PFSK-1 (cell line): ENCODE measurements around the gene FKBP1A.

Source experiments
- FOXP2 ChIP-seq: optimal IDR thresholded peaks from 2 replicates; pipeline ENCODE3; 2011; ENCODE audit warnings: borderline replicate concordance, control low read depth, inconsistent platforms; ENCODE audit not compliant: insufficient read depth; ENCODE audit errors: extremely low read length, extremely low read depth
- POLR2AphosphoS5 ChIP-seq: IDR thresholded peaks from 2 replicates; pipeline ENCODE4 v1.6.1; 2012; ENCODE audit warnings: low read depth, mild to moderate bottlenecking, control low read depth, low read length, moderate library complexity
- SIN3A ChIP-seq: IDR thresholded peaks from 2 replicates; pipeline ENCODE4 v1.6.1; 2012; ENCODE audit warnings: mild to moderate bottlenecking, low read length, moderate library complexity, borderline replicate concordance; ENCODE audit not compliant: insufficient read depth
- TAF1 ChIP-seq: IDR thresholded peaks from 2 replicates; pipeline ENCODE4 v1.6.1; 2012; ENCODE audit warnings: low read length, control low read depth, borderline replicate concordance; ENCODE audit not compliant: insufficient read depth
- TF ChIP-seq, protein P1 (sequence below), 2 experiments: IDR thresholded peaks; 2 replicates each; pipeline versions ENCODE4 v1.6.1 to v1.8.0; 2011 to 2012; ENCODE audit warnings: low read depth in 2 of 2, low read length in 2 of 2, control low read depth in 1 of 2, inconsistent platforms in 1 of 2, mild to moderate bottlenecking in 1 of 2, moderate library complexity in 1 of 2; ENCODE audit not compliant: insufficient read depth in 1 of 2

DNA sequence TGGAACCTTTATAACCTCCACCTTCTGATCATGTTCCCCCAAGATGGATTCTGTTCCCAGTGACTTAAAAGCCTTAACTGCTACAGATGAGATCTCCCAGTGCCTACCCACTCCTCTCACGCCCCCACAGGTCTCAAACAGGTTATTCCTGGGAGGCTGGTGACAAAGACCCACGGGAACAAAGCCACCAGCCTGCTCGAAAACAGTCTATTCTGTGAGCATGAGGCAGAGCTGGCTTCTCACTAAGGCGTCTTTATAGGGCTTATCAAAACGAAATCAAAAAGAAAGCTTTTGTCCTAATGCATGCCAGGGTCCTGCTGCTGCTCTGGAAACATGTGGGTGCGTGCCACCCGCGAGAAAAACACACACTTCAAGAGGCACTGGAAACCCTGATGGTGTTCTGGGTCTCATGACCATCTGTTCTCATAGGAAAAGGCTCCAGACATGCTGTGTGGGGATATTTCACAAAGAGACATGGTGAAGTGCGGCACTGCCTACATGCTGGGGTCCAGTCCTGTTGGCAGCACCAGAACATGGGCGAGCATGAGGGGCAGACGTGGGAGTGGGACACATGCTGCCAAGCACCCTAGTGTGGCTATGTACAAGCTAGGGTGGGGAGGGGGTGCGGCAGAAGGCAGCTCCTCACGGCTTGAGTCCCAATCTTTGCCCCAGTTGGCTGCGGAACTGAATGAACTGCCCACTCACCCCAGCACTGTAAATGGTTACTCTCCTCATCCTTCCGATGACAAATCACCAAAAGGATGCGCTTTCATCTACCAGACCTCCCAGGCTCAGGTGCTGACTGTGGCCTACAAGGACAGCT, 2.1 kb downstream of the FKBP1A start:
- TF ChIP-seq POLR2AphosphoS5: no peak
- TF ChIP-seq, protein P1, sequence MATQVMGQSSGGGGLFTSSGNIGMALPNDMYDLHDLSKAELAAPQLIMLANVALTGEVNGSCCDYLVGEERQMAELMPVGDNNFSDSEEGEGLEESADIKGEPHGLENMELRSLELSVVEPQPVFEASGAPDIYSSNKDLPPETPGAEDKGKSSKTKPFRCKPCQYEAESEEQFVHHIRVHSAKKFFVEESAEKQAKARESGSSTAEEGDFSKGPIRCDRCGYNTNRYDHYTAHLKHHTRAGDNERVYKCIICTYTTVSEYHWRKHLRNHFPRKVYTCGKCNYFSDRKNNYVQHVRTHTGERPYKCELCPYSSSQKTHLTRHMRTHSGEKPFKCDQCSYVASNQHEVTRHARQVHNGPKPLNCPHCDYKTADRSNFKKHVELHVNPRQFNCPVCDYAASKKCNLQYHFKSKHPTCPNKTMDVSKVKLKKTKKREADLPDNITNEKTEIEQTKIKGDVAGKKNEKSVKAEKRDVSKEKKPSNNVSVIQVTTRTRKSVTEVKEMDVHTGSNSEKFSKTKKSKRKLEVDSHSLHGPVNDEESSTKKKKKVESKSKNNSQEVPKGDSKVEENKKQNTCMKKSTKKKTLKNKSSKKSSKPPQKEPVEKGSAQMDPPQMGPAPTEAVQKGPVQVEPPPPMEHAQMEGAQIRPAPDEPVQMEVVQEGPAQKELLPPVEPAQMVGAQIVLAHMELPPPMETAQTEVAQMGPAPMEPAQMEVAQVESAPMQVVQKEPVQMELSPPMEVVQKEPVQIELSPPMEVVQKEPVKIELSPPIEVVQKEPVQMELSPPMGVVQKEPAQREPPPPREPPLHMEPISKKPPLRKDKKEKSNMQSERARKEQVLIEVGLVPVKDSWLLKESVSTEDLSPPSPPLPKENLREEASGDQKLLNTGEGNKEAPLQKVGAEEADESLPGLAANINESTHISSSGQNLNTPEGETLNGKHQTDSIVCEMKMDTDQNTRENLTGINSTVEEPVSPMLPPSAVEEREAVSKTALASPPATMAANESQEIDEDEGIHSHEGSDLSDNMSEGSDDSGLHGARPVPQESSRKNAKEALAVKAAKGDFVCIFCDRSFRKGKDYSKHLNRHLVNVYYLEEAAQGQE (IDR thresholded peaks at IDR 0.05; ENCODE audit: insufficient read depth in 1 of 2, low read depth in 2 of 2, low read length in 2 of 2): no peak
- no peak for TF ChIP-seq SIN3A
- TF ChIP-seq FOXP2: no peak
- no peak for TF ChIP-seq TAF1
